Forelimb muscle (tissue), 1 donor: Measurements from ENCODE around the gene CCDC88C. TPM values are rescaled to one million over a fixed set of nuclear protein-coding genes. Genes with fewer than 3 reads are reported as not detected.

Source experiments
- DNase-seq: peaks from one replicate; pipeline ENCODE4 v3.0.0-alpha.2; 2013; ENCODE audit warnings: low read depth
- polyA plus RNA-seq: library from polyadenylated mRNA; unstranded; fragments of 120-200 nt; gene quantifications from one replicate; pipeline ENCODE4 v1.2.1, GENCODE V29; 2013; ENCODE audit not compliant: insufficient read length

The CCDC88C gene
- polyA plus RNA-seq, 1 donor: 14.0 TPM

DNA sequence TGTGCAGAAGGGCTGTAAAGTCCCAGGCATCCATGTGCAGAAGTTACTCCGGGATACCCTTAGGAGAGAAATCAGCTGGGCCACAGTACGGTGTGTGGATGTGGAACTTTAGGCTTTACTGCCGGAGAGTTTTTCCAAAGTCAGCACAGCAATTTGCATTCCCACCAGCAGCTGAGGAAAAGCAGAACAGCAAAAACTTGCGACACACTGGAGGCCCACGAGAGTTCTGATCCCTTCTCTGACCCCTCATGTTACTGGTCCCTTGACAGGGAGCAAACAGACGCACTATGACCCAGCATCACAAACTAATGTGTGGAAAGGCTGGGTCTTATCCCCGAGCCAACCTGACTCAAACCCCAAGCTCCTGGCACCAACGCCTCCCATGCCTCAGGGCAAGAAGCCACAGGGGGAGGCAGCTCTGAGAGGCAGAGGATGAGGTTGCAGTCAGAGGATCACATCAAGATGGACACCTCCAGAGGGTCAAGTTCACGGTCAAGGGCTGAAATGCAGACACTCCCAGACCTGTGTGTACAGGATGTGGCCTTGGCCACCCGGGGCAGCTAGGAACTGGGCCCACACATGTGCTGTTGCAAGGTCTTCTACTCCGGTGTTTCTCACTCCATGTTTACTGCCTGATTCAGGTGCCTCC lies 38.6 kb downstream of the CCDC88C start:
- DNase-seq: no peak

DNA sequence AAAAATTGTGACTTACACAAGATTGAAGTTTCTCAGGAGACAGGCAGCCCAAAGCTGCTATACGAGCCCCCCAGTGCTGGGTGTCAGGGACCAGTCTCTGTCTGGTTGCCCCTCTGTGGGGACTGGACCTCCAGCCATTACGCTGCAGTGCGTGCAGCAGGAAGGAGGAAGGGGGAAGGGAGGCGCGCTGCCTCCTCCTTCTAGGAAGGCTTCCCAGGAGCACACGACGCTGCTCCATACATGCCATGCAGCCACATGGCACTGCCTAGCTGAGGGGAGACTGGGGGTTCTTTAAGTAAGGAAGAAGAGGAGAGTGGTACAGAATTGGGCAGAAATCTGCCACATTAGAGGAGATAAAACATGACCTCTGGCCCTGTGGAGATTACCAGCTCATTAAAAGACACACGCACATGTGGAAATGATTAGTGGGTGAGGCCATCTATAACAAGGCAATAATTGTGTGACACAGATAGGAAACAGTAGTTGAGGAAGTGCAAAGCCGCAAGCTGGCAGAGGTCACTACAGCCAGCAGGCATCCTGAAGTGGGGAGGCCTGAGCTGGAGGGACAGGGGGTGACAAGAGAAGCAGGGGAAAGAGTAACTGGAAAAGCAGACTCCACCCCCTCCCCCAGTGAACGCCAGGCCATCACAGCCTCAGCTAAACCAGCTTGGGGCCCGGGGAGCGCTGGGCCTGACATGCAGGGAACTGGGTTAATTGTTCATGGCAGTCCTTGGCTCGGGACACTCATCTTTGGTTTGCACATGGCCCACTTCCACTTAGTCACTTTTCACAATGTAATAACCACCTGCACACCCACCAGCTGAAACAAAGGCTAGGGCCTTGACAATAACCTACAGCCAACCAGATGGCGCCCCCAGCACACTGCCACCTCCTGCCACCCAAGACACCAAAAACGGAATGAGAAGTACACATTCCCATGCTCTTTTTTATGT lies 39.6 kb downstream of the CCDC88C start:
- DNase-seq: no peak

DNA sequence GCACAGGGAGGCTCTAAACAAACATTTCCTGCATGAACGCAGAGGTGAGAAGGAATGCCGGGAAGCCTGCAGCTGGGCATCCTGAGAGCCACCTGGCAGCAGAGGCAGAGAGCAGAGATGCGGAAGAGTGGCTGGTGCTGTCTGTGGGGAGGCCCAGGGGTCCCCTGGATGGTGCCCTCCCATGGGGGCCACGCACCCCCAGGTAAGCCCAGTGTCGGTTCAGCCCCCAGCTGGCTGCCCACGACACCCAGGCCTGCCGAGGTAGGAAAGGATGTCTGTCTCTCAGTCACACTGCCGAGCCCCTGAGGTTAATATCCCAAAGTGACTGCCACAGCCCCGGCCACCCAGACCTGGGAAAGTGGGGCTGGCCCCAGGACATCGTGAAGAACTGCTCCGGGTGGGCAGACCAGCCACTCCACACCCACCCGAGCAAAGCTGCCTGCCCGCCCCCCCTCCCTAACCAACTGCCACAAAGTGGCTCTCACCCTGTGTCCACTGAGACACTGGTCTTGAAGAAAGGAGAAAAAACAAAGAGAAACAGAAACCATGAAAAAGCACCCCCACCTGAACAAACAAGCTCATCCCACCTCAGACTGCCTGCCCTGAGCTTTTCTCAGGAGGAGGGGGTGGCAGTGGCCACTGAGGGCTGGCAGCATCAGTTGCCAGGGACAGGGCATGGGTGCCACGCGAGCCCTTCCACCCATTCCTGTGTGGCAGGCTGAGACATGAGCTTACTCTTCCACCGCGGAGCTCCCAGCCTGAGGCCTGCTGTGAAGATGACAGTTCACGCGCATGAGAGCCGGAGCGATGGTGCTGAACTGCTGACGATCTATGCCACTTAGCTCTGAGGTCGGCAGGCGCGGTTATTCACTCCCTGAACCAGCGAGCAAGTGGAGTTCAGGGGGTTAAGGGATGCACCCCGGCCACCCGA lies 40.8 kb downstream of the CCDC88C start:
- DNase-seq: no peak

DNA sequence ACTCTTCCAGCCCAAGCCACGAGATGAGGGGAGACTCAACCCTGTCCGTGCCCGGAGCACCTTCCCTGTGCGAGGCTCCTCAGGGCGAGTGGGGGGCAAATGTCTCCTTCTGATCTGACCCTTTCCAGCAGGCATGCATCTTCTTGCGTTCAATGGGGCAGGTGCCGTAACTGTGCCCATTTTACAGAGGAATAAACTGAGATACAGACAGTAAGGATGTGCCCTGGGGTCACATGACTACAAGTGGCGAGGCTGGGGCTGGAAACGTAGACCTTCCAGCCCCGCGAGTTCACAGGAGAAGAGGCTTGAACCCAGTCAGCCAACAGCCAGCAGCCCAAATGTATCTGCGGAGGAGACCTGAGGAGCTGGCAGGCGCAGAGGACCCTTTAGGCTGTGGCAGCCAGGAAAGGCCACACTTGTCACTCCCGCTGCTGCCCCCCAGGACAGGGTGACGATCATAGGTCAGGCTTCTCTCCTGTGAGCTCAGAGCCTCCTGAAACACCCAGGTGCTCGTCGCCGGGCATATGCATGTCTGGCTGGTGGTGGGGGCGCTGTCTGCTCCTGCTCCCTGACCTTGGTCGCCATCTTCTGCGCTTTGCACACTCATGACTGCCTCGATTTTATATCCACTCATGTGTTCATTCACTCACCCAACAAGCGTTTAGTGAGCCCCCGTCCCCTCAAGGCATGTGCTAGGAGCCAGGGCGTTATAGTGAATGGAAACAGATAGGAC lies 41.7 kb downstream of the CCDC88C start:
- DNase-seq: no peak

DNA sequence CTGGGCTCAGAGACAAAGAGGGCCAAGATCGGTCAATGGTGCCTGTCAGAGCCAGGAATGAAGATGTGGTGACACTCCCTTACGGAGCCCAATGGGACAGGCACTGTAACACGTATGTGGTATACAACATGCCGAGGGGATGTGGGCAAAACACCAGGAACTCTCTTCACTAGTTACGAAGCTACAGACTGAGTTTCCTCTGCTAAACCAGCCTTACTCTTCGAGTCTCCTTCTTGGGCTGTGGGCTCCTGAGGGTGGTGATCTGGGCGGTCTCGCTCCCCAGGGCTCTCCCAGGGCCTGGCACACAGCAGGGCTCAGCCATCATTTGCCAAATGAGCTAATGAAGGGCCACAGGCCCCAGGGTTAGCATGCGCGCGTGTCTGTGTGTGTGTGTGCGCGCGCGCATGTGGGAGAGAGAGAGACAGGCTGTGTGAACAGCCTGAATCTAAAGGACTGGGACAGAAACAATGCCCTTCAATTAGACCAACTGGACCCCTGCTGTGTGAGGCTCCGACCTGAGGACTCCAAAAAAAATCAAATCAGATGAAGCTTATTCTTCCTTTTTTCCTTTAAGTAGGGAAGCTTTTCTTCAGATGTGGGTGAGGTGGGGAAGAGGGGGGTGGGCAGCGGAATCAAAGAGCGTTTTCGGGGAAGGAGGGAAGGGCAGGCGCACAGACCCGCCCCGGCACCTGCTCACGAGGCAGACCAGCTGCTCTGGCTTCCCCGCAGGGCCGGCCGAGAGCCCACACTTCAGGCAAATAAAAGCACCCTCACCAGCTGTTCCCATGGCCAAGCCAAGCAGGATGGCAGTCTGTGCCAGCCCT lies 42.5 kb downstream of the CCDC88C start:
- no peak for DNase-seq

DNA sequence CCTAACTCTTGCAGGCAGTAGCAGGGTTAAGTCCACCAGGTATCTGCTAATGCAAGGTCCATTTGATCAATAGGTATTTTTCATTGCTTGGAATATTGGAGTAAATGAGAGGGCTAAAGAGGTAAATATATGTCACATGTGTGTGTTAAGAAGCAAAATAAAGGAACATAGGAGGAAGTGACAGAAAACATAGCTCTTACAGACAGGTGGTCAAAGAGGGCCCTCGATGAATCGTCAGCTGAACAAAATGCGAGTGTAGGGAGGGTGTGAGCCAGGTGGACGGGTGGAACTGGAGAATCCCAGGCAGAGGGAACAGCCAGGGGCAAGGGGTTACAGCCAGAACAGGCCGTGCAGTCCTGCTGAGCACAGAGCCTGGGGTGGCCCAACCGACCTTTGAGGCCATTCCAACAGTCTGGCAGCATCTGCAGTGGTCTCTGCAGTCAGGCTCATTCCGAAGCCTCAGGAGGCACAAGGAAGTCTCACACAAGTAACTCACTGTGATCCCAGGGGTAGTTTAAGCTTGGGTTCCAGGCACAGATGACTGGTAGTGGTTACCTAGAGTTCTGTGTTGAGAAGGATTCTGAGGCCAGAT lies 43.2 kb downstream of the CCDC88C start:
- no peak for DNase-seq

DNA sequence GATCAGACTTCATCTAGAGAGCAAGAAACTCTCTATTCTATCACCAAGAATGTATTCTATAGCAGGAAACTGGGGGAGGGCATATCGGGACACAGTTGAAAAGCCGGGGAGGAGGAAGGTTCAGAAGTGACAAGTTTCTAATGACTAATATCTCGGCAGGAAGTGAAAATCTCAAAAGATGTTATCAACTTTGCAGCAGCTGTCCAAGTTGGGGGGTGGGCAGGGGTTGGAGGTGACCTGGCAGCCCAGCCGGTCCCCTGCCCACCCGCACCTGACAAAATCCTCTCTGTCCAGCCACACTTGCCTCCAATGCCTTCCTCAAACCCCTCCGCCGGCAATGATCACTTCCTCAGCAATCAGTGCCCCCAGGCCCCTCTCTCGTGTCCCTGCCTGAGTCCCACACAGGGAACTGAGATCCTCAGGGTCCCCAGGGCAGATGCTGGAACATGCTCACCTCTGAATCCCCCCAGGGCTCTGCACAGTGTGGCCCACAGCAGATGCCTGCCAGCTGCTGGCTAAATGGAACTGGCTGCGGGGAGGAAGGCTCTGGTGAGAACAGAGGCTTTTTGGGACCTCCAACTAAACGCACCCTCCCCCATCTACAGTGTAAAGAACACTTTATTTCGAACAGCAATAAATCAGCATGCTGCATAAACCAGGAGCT lies 43.9 kb downstream of the CCDC88C start:
- DNase-seq: no peak

DNA sequence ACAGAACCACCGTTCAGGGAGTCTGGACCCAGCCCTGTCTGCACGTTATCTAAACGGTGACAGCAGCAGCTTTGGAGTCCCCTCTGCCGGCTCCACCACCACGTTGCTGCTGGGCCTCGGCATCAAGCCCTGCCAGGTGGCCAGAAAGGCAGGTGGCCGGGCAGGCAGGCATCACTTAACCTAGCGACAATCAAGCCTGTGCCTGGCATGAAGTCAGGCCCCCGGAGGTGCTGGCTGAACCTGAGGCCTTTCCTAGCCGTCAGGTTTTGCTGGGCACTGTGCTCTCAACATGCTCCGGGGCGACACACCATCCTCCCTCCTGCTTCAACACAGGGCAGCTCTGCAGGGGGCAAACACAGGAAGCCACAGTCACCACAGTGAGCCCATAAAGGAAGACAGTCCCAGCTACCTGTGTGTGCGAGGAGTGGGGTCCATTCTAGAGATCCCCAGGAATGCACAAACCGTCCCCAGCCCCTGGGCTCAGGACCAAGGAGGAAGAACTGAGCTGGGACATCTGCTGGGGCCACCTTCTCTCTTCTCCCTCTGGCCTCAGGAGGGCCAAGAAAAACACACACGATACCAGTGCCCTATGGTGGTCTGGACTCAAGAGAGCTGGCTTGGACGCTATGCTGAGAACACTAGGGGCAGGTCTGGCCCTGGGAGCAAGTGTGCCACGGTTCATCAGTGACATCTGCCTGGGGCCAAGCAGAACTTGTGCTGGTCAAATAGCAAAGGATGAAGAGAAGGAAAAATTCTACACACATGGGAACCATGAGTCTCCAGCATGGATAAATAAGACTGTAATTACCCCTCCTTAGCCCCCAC lies 44.7 kb downstream of the CCDC88C start:
- DNase-seq: no peak

DNA sequence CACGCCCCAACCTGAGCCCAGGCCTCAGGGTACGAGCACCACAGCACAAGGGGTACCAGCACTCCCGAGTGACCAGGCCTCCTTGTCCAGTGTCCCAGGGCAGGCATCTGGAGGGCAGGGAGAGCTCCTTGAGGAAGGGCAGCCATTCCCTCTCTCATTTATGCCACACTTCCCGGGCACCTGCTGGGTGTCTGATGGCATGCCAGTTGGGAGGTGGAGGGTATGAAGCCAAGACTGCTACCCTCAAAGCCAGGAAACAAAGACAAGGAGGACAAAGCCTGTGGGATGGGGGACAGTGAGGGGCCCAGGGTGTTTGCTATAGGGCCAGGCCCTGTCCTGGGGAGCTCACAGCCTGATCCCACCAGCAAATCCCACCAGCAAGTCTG lies 45.6 kb downstream of the CCDC88C start:
- DNase-seq: no peak

DNA sequence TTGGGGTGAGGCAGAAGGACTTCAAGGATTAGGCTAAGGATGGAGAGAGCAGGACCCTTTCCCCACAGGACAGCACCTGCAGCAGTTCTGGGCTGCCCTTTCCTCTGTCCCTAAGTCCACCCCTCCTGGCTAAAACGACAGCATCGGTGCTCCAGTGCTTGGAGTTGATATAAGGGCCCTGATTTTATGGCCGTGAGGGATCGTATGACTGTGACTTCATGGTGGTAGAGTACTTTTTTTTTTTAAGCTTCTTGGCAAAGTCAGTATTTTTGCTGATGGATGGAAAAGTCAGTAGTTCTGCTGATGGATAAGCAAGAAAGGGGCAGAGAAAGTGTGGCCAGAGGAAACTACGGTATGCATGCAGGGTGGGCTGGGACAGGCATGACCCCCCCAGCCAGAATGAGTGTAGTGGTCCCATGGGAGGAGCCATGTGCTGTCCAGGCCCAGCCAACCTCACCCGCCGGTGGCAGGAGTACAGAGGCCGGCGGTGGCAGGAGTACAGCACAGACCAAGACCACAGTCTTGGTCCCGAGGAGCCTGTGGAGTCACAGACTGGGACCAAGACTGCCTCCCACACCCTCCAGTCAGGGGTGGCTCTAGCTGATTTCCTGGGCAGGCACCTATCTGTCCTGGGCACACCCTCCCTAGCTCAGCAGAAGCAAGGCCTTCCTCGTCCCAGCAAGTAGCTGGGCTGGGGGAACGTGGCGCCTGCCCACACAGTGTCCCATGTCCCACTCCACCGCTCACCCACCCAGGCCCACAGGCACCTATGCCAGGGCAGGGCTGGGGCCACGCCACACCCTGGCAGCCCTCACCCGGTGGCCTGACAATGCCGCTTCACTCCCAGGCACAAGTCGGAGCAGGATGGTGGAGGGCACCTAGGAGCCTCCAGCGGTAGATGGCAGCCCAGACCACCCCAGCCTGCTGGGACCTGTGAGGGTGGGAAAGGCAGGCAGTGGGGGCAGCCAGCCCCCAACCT lies 46.3 kb downstream of the CCDC88C start:
- DNase-seq: no peak

DNA sequence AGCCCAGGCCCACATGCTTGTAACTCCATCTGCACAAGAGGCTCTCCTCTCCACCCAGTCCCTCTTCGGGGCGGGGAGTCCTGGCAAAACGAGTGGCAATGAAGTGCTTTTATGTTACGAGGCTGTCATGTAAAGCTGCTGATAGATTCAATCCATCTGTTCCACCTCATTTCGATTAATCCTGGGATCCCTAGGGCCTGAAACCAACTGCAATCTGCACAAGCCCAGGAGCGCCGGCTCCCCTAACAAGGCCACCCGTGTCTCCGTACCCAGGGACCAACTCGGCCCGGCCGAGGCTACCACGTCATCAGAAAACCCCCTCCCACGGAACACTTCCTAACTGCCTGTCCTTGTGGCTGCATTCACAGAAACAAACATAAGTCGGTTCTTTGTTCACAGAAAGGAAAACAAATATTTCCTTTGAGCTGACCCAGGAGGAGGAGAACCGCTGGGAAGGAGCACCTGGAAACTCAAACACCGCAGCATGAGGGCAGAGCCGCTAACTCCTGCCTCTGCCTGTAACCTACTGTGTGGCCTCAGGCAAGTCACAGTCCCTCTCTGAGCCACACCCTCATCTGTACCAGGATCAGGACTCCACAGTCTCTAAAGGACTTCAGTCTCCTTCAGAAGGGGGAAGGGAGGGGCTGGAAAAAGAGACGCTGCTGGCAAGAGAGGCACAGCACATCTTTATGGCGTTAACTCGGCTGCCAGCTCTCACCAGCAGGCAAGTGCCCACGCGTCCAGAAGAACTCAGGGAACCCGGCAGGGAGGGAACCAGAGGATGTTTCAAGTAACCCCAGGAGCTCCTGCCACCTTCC lies 47.8 kb downstream of the CCDC88C start:
- DNase-seq: no peak

DNA sequence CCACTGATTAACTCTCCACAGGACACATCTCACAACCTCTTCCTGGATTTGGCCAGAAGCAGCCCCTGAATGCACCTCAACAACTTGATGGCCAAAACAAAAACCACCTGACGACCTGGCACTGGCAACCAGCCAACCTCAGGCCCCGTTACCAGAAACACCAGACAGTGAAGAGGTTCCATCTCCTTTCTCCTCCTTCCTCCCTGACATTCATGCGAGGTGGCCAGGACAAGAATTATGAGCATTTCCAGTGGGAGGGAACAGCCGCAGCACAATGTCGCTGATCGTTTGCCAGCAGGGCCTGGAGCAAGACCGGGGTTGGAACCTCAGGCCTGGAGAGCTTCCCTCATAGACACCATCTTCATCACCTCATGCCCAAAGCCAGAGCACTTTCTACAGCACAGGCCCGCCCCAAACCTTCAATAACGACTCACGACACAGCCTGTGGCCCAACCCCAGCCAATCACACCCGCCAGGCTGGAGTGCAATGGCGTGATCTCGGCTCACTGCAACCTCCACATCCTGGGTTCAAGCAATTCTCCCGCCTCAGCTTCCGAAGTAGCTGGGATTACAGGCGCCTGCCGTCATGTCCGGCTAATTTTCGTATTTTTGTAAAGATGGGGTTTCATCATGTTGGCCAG lies 48.7 kb downstream of the CCDC88C start:
- no peak for DNase-seq

DNA sequence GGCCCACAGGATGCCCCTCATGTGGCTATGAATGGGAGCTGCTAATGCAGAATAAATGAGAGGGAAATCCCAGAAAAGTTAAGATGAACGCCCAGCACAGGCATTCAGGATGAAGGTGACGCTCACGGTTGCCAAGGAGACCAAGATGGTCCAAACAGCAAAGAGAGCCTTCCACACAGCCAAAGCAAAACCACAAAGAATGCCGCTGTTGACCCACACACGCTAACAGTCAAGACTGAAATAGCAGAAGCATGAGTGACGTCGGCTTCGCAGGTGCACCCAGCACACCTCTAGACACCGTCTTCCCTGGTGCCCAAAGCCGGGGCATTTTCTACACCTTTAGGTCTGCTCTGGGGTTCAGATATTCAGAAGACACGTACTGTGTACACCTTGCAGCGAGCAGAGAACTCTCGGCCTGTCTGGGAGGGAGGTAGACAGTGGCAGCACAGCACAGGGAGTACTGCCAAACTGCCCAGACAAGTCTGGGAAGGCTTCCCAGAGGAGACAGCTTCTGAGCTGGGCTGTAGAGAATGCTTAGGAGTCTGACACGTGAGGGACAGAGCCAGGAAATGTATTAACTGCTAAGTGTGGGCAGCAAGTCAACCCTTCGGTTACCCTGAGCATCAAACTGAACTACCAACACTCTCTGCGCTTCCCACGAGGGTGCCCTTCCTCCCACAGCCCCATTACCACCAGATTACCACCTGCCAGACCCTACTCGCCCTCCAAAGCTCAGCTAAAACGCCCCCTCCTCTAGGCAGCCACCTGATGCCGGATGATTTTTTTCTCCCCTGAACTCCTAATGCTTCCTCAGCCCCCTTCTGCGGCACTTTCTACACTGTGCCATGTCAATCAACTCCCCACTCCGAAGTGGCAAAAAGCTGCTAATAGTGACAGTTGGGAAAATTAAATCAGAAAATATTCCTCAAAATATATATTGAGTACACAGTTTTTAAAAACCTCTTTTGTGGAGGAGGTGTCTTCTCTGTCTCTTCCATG lies 50.1 kb downstream of the CCDC88C start:
- no peak for DNase-seq

DNA sequence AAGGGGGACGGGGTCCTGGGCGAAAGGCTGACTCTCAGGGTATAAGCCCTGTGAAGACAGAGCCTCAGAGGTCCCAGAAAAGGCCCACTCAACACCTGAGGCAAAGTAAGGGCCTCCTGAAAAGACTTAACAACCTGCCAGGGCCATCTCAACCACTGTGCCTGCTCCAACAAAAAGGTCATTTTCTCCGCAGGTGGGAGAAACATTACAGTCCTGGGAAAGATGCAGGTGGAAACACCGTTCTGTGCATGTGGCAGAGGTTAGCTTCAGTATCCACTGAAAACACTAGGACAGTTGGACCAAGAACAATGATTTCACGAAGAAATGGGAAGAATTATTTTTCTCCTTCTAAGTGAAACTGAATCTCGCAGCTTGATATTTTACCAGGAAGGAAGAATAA lies 50.9 kb downstream of the CCDC88C start:
- DNase-seq: no peak

DNA sequence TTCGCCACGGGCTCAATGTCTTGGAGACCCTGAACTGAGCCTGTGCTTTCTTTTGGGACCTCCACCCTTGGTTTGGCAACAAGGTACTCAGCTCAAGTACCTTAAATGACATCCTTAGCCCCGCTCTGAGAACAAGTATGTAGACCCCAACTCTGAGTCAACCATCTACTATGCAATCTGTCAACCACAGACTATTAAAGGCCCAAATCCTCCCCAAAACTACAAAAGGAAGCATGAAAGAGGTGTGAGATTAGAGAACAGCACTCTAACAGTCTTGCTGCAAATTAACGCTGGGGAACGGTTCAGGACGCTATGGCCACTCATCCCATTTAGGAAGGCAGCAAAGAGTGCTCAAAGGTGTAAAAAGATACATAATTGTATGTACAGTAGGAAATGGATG lies 52.1 kb downstream of the CCDC88C start:
- DNase-seq: no peak
